ENCODE data around the gene CAMTA2. TPM values are rescaled to one million over a fixed set of nuclear protein-coding genes. Genes with fewer than 3 reads are reported as not detected.

Gene CAMTA2
- total RNA-seq, 2 experiments from 2014 or later: 79.1 to 79.5 TPM

- H3K4me3 Mint-ChIP-seq: no peak overlapping the region
- H3K36me3 Mint-ChIP-seq (ENCODE audit: low read depth): peaks cover 22% of the 10 kb centered on the region
- no peaks in the 10 kb centered on the region for H3K27me3 Mint-ChIP-seq (ENCODE audit: low read depth)
- H3K27ac Mint-ChIP-seq: no peak overlapping the region
- no peak for DNase-seq
- H3K9me3 Mint-ChIP-seq: no peaks in the 10 kb centered on the region
- intact Hi-C loops (cut with micrococcal nuclease): no loop called here
- peaks cover 26% of the 10 kb centered on the region for H3K4me1 Mint-ChIP-seq (ENCODE audit: low read depth)
- CTCF ChIA-PET: interaction anchor here (0.8 kb wide), 1 partner anchor 15 kb away, joined by 3 read pairs; no protein-coding TSS in a partner anchor
Observed at GRCh38 chr17:4973256-4974114, 14.0 kb downstream of the CAMTA2 start.

GRCh38 chr17:4972752-4973151 is 14.7 kb downstream of the CAMTA2 start:
- intact Hi-C loops (cut with micrococcal nuclease): no loop called here
- Mint-ChIP-seq H3K36me3 (ENCODE audit: low read depth) (peaks cover 20% of the 10 kb centered on the region), H3K9me3 (no peaks in the 10 kb centered on the region), H3K27ac (no peak overlapping the region), H3K27me3 (ENCODE audit: low read depth) (no peaks in the 10 kb centered on the region), H3K4me3 (no peak overlapping the region), H3K4me1 (ENCODE audit: low read depth) (peaks cover 26% of the 10 kb centered on the region)
- CTCF ChIA-PET: interaction anchor here (0.8 kb wide), 1 partner anchor 16 kb away, joined by 3 read pairs; no protein-coding TSS in a partner anchor
- no peak for DNase-seq

GRCh38 chr17:4972322-4972721 is 15.2 kb downstream of the CAMTA2 start:
- intact Hi-C loops (cut with micrococcal nuclease): no loop called here

GRCh38 chr17:4971826-4972225 is 15.6 kb downstream of the CAMTA2 start:
- H3K27me3 Mint-ChIP-seq (ENCODE audit: low read depth): no peaks in the 10 kb centered on the region
- intact Hi-C loops (cut with micrococcal nuclease): no loop called here
- peaks cover 17% of the 10 kb centered on the region for H3K36me3 Mint-ChIP-seq (ENCODE audit: low read depth)
- DNase-seq: no peak
- no peak overlapping the region for H3K27ac Mint-ChIP-seq
- CTCF ChIA-PET: interaction anchor here (0.8 to 2.7 kb wide), 2 partner anchors 9 to 13 kb away, joined by 5 to 17 read pairs; no protein-coding TSS in a partner anchor
- peaks cover 26% of the 10 kb centered on the region for H3K4me1 Mint-ChIP-seq (ENCODE audit: low read depth)
- no peak overlapping the region for H3K4me3 Mint-ChIP-seq
- H3K9me3 Mint-ChIP-seq: no peaks in the 10 kb centered on the region

More at GRCh38 chr17:4972322-4972721, 15.2 kb downstream of the CAMTA2 start:
- Mint-ChIP-seq H3K27ac (no peak overlapping the region), H3K36me3 (ENCODE audit: low read depth) (peaks cover 17% of the 10 kb centered on the region), H3K27me3 (ENCODE audit: low read depth) (no peaks in the 10 kb centered on the region), H3K9me3 (no peaks in the 10 kb centered on the region), H3K4me1 (ENCODE audit: low read depth) (peaks cover 26% of the 10 kb centered on the region), H3K4me3 (no peak overlapping the region)
- DNase-seq: no peak
- CTCF ChIA-PET: interaction anchor here (0.8 to 2.7 kb wide), 2 partner anchors 8 to 13 kb away, joined by 5 to 17 read pairs; no protein-coding TSS in a partner anchor

- Mint-ChIP-seq H3K9me3 (no peaks in the 10 kb centered on the region), H3K4me1 (ENCODE audit: low read depth) (peaks cover 37% of the 10 kb centered on the region), H3K27me3 (ENCODE audit: low read depth) (no peaks in the 10 kb centered on the region), H3K36me3 (ENCODE audit: low read depth) (peaks cover 23% of the 10 kb centered on the region), H3K4me3 (no peak overlapping the region), H3K27ac (no peak overlapping the region)
- CTCF ChIA-PET: interaction anchor here (0.6 to 2.7 kb wide), 6 partner anchors 11 to 331 kb away, joined by 3 to 17 read pairs (median 5); partner anchors contain the start of gene CAMTA2
- intact Hi-C loops (cut with micrococcal nuclease): no loop called here
- DNase-seq: no peak
Observed at GRCh38 chr17:4970273-4970672, 17.2 kb downstream of the CAMTA2 start.

- no peak overlapping the region for H3K4me3 Mint-ChIP-seq
- H3K4me1 Mint-ChIP-seq (ENCODE audit: low read depth): peaks cover 39% of the 10 kb centered on the region
- intact Hi-C loops (cut with micrococcal nuclease): loop anchor here (5.0 kb wide), 1 partner anchor 468 kb away; the partner anchor contains the start of gene C1QBP
- H3K27me3 Mint-ChIP-seq (ENCODE audit: low read depth): no peaks in the 10 kb centered on the region
- CTCF ChIA-PET: interaction anchor here (0.8 to 2.7 kb wide), 7 partner anchors 11 to 93 kb away, joined by 3 to 17 read pairs (median 5); partner anchors contain the start of genes CAMTA2, RNF167 and SLC25A11
- H3K36me3 Mint-ChIP-seq (ENCODE audit: low read depth): peaks cover 26% of the 10 kb centered on the region
- no peaks in the 10 kb centered on the region for H3K9me3 Mint-ChIP-seq
- no peak overlapping the region for H3K27ac Mint-ChIP-seq
- DNase-seq: peak; percentile 58
Observed at GRCh38 chr17:4969551-4970173, 17.8 kb downstream of the CAMTA2 start.

- Mint-ChIP-seq H3K27ac (no peak overlapping the region), H3K27me3 (ENCODE audit: low read depth) (no peaks in the 10 kb centered on the region), H3K9me3 (no peaks in the 10 kb centered on the region), H3K36me3 (ENCODE audit: low read depth) (peaks cover 27% of the 10 kb centered on the region), H3K4me3 (no peak overlapping the region), H3K4me1 (ENCODE audit: low read depth) (peaks cover 39% of the 10 kb centered on the region)
- peak; percentile 79 for DNase-seq
- CTCF ChIA-PET: interaction anchor here (0.8 to 1.8 kb wide), 5 partner anchors 13 to 93 kb away, joined by 3 to 6 read pairs (median 3); partner anchors contain the start of genes CAMTA2, RNF167 and SLC25A11
- intact Hi-C loops (cut with micrococcal nuclease): loop anchor here (5.0 kb wide), 1 partner anchor 468 kb away; the partner anchor contains the start of gene C1QBP
Observed at GRCh38 chr17:4969047-4969550, 18.4 kb downstream of the CAMTA2 start.

- DNase-seq: peak; percentile 74
- CTCF ChIA-PET: interaction anchor here (1.0 to 1.8 kb wide), 4 partner anchors 12 to 94 kb away, joined by 3 to 6 read pairs (median 4); partner anchors contain the start of gene CAMTA2
Observed at GRCh38 chr17:4968486-4969046, 18.9 kb downstream of the CAMTA2 start.

GRCh38 chr17:4967539-4968485 is 19.7 kb downstream of the CAMTA2 start, which contains the start of gene SPAG7:
Gene SPAG7, minus strand, starts transcription at chr17:4967817. Its CDS starts 13 bp downstream, at chr17:4967804.
- peak; percentile 95 for DNase-seq
- Mint-ChIP-seq H3K27ac (no peak within 1 kb of the TSS), H3K36me3 (ENCODE audit: low read depth) (peaks cover 25% of the 10 kb centered on the region), H3K9me3 (no peaks in the 10 kb centered on the region), H3K4me3 (no peak within 1 kb of the TSS), H3K27me3 (ENCODE audit: low read depth) (no peaks in the 10 kb centered on the region), H3K4me1 (ENCODE audit: low read depth) (peaks cover 39% of the 10 kb centered on the region)
- CTCF ChIA-PET: interaction anchor here (1.0 to 3.0 kb wide), 7 partner anchors 11 to 59 kb away, joined by 3 to 18 read pairs (median 4); partner anchors contain the start of genes CAMTA2, RNF167 and SLC25A11
- intact Hi-C loops (cut with micrococcal nuclease): loop anchor here (1.0 to 5.0 kb wide), 8 partner anchors 19 to 469 kb away; partner anchors contain the start of genes ARRB2, C1QBP, CAMTA2 and INCA1

More at GRCh38 chr17:4968486-4969046, 18.9 kb downstream of the CAMTA2 start:
- no peak overlapping the region for H3K4me3 Mint-ChIP-seq
- peaks cover 39% of the 10 kb centered on the region for H3K4me1 Mint-ChIP-seq (ENCODE audit: low read depth)
- H3K27me3 Mint-ChIP-seq (ENCODE audit: low read depth): no peaks in the 10 kb centered on the region
- intact Hi-C loops (cut with micrococcal nuclease): loop anchor here (5.0 kb wide), 1 partner anchor 469 kb away; the partner anchor contains the start of gene C1QBP
- H3K36me3 Mint-ChIP-seq (ENCODE audit: low read depth): peaks cover 24% of the 10 kb centered on the region
- no peaks in the 10 kb centered on the region for H3K9me3 Mint-ChIP-seq
- no peak overlapping the region for H3K27ac Mint-ChIP-seq

GRCh38 chr17:4966844-4967538 is 20.5 kb downstream of the CAMTA2 start:
- CTCF ChIA-PET: interaction anchor here (1.0 to 3.0 kb wide), 7 partner anchors 10 to 58 kb away, joined by 3 to 18 read pairs (median 4); partner anchors contain the start of genes CAMTA2, RNF167 and SLC25A11
- peak; percentile 97 for DNase-seq
- Mint-ChIP-seq H3K4me3 (no peak overlapping the region), H3K9me3 (no peaks in the 10 kb centered on the region), H3K27ac (no peak overlapping the region), H3K27me3 (ENCODE audit: low read depth) (no peaks in the 10 kb centered on the region), H3K36me3 (ENCODE audit: low read depth) (peaks cover 25% of the 10 kb centered on the region), H3K4me1 (ENCODE audit: low read depth) (peaks cover 39% of the 10 kb centered on the region)
- intact Hi-C loops (cut with micrococcal nuclease): loop anchor here (1.0 to 5.0 kb wide), 8 partner anchors 19 to 470 kb away; partner anchors contain the start of genes ARRB2, C1QBP, CAMTA2 and INCA1

All from activated naive CD4-positive, alpha-beta T cell treated with anti-CD3 and anti-CD28 coated beads for 36 hours (primary cell).